A673 (cell line): ENCODE data around the gene SBK3. TPM values are rescaled to one million over a fixed set of nuclear protein-coding genes. Genes with fewer than 3 reads are reported as not detected.
A peak's percentile ranks its signal among the peaks of the same experiment; 100 is the strongest.

Source experiments
- BruUV-seq: library from RNA; stranded (reverse); fragments of 400-500 nt; replicated peaks from 2 replicates; lab custom pipeline; 2021; lab: Mats Ljungman, UMichigan
- CTCF ChIA-PET: fragments of 300-600 bp; sonication (Branson Sonifier 250); formaldehyde crosslinking; loops from one replicate; lab custom pipeline; 2022; ENCODE audit warnings: antibody characterized with exemption; lab: Charles Lee
- POLR2A ChIA-PET: fragments of 300-600 bp; sonication (Branson Sonifier 250); formaldehyde crosslinking; loops from one replicate; lab custom pipeline; 2022; ENCODE audit warnings: antibody characterized with exemption; ENCODE audit not compliant: low non-redundant PET; lab: Charles Lee
- DNase-seq: peaks from one replicate; pipeline ENCODE4 v3.0.0-alpha.2; 2015; ENCODE audit warnings: low spot score
- H3K27ac ChIP-seq: fragments of 200-600 bp; sonication (generic); 2 replicates; pipeline ENCODE4 v1.5.1; 2016; ENCODE audit warnings: mixed run types, low read depth, mild to moderate bottlenecking, mixed read lengths, antibody characterized with exemption, low read length; ENCODE audit not compliant: poor library complexity, severe bottlenecking
- H3K27me3 ChIP-seq: fragments of 200-600 bp; sonication (generic); replicated peaks from 2 replicates; pipeline ENCODE4 v1.6.1; 2017; ENCODE audit warnings: mixed run types, low read depth, mild to moderate bottlenecking, mixed read lengths, antibody characterized with exemption, low read length; ENCODE audit not compliant: insufficient read depth, poor library complexity
- H3K36me3 ChIP-seq: fragments of 200-600 bp; sonication (generic); 2 replicates; pipeline ENCODE4 v1.6.1; 2016; ENCODE audit warnings: mixed run types, mild to moderate bottlenecking, mixed read lengths, antibody characterized with exemption, low read length; ENCODE audit not compliant: insufficient read depth, poor library complexity, severe bottlenecking
- H3K4me1 ChIP-seq: fragments of 200-600 bp; sonication (generic); 2 replicates; pipeline ENCODE4 v1.6.1; 2017; ENCODE audit warnings: mixed run types, mild to moderate bottlenecking, mixed read lengths, antibody characterized with exemption, low read length; ENCODE audit not compliant: insufficient read depth, poor library complexity, severe bottlenecking
- H3K4me3 ChIP-seq: fragments of 200-600 bp; sonication (generic); 2 replicates; pipeline ENCODE4 v1.5.1; 2016; ENCODE audit warnings: low read depth, mixed run types, mild to moderate bottlenecking, mixed read lengths, low read length; ENCODE audit not compliant: poor library complexity, severe bottlenecking
- H3K9me3 ChIP-seq: fragments of 200-600 bp; sonication (generic); 2 replicates; pipeline ENCODE4 v1.6.1; 2016; ENCODE audit warnings: mixed run types, low read depth, mild to moderate bottlenecking, mixed read lengths, antibody characterized with exemption, low read length; ENCODE audit not compliant: poor library complexity, severe bottlenecking
- EZH2 ChIP-seq: fragments of 200-600 bp; sonication (generic); IDR thresholded peaks from 2 replicates; pipeline ENCODE4 v1.6.1; 2017; ENCODE audit warnings: borderline replicate concordance, low read depth, mild to moderate bottlenecking, mixed read lengths, antibody characterized with exemption, low read length; ENCODE audit not compliant: poor library complexity, severe bottlenecking
- intact Hi-C: fragments of 100-400 bp; cut with micrococcal nuclease; formaldehyde crosslinking; loops from one replicate; pipeline ENCODE4 v1.10.0; 2022; ENCODE audit not compliant: unreplicated experiment
- total RNA-seq: library from RNA; stranded (reverse); gene quantifications from 2 replicates; pipeline ENCODE4 v1.2.3, GENCODE V29; 2021
- TF ChIP-seq, protein P1 (sequence below): fragments of 300-800, 200-600 bp; sonication (generic); conservative IDR thresholded peaks from 2 replicates; pipeline ENCODE4 v1.5.1; 2017; ENCODE audit warnings: low read depth, mild to moderate bottlenecking, antibody characterized with exemption, low read length, moderate library complexity, mixed read lengths

SBK3 gene
- total RNA-seq, 1 experiment from 2014 or later: not detected

DNA sequence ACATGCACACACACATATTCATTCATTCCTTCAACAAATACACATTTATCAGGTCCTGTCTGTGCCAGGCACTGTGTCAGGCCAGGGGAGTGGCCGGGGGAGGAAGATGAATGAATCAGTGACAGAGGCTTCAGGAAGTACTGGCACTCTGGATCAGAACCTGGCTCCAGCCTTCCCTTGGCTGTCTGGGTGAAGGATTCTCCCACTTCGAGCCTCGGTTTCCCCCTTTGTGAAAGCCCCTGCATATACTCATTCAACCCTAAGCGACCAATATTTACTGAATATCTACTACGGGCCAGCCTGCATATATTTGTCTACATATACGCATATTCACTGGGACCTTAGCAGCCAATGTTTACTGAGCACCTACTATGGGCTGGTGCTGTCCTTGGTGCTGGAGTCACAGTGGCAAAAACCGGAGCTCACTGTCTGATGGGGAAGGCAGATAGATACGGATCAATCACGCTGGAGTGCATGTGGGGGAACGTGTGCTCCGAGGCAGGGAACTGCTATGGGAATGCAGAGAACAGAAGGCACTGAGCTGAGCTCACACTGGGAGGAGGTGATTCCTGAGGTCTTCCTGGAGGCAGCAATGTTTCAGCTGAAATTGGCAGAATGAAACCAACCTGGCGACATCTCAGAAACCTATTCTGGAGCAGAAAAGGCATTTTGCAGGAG lies 35.9 kb upstream of the SBK3 start:
- BruUV-seq: no TSS peak
- peaks cover 15% of the 10 kb centered on the region for H3K36me3 ChIP-seq
- H3K27ac ChIP-seq: peak overlapping the region; percentile 95
- ChIA-PET POLR2A (interaction anchor here (0.5 to 0.7 kb wide), 2 partner anchors 18 to 21 kb away, joined by 3 read pairs; partner anchors contain the start of gene FIZ1), CTCF (no interaction called here)
- intact Hi-C loops: no loop called here
- DNase-seq: no peak
- TF ChIP-seq, protein P1, sequence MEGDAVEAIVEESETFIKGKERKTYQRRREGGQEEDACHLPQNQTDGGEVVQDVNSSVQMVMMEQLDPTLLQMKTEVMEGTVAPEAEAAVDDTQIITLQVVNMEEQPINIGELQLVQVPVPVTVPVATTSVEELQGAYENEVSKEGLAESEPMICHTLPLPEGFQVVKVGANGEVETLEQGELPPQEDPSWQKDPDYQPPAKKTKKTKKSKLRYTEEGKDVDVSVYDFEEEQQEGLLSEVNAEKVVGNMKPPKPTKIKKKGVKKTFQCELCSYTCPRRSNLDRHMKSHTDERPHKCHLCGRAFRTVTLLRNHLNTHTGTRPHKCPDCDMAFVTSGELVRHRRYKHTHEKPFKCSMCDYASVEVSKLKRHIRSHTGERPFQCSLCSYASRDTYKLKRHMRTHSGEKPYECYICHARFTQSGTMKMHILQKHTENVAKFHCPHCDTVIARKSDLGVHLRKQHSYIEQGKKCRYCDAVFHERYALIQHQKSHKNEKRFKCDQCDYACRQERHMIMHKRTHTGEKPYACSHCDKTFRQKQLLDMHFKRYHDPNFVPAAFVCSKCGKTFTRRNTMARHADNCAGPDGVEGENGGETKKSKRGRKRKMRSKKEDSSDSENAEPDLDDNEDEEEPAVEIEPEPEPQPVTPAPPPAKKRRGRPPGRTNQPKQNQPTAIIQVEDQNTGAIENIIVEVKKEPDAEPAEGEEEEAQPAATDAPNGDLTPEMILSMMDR: no peak
- TF ChIP-seq EZH2: no peak
- H3K27me3 ChIP-seq: no peaks in the 10 kb centered on the region
- no peaks in the 10 kb centered on the region for H3K9me3 ChIP-seq
- H3K4me3 ChIP-seq: peak overlapping the region; percentile 98
- peaks cover 12% of the 10 kb centered on the region for H3K4me1 ChIP-seq

DNA sequence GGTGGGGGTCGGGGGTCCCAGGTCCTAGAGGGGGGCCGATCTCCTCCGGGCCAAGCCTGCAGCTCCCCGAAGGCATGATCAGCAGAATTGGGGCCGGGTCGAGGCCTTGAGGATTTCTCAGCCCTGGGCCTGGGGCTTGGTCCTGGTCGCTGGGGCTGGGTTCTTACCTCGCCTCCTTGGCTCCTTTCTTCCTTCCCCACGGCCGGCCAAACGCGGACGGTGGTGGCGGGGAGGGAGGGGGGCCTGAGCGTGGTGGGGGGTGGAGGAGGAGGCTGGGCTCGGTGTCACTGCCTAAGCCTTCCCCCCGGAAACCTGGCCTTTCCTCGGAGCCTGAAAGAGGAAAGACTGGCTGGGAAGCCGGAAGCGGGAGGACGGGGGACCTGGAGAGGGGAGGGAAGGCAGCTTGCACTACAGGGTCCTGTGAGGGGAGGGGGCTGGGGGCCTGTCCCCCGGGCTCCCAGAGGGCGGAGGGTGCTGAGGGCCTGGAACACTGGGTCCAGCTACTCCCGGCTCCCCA lies 35.3 kb upstream of the SBK3 start, which contains the start of gene ZNF579:
TSS of gene ZNF579 (minus strand) at position 221 of the 517 bp plus-strand sequence. CDS start 1,209 bp downstream, outside the sequence.
- H3K4me1 ChIP-seq: peaks cover 6% of the 10 kb centered on the region
- TF ChIP-seq, protein P1: no peak
- TF ChIP-seq EZH2: no peak
- DNase-seq: peak; percentile 94
- intact Hi-C loops: no loop called here
- peak within 1 kb of the TSS; percentile 95 for H3K27ac ChIP-seq
- BruUV-seq: no TSS peak
- peak within 1 kb of the TSS; percentile 98 for H3K4me3 ChIP-seq
- no peaks in the 10 kb centered on the region for H3K27me3 ChIP-seq
- CTCF ChIA-PET: interaction anchor here (0.7 to 0.9 kb wide), 2 partner anchors 26 to 75 kb away, joined by 3 read pairs; no protein-coding TSS in a partner anchor
- POLR2A ChIA-PET: interaction anchor here (0.5 to 0.7 kb wide), 2 partner anchors 18 to 20 kb away, joined by 3 to 4 read pairs; partner anchors contain the start of gene FIZ1
- H3K36me3 ChIP-seq: peaks cover 18% of the 10 kb centered on the region
- no peaks in the 10 kb centered on the region for H3K9me3 ChIP-seq

DNA sequence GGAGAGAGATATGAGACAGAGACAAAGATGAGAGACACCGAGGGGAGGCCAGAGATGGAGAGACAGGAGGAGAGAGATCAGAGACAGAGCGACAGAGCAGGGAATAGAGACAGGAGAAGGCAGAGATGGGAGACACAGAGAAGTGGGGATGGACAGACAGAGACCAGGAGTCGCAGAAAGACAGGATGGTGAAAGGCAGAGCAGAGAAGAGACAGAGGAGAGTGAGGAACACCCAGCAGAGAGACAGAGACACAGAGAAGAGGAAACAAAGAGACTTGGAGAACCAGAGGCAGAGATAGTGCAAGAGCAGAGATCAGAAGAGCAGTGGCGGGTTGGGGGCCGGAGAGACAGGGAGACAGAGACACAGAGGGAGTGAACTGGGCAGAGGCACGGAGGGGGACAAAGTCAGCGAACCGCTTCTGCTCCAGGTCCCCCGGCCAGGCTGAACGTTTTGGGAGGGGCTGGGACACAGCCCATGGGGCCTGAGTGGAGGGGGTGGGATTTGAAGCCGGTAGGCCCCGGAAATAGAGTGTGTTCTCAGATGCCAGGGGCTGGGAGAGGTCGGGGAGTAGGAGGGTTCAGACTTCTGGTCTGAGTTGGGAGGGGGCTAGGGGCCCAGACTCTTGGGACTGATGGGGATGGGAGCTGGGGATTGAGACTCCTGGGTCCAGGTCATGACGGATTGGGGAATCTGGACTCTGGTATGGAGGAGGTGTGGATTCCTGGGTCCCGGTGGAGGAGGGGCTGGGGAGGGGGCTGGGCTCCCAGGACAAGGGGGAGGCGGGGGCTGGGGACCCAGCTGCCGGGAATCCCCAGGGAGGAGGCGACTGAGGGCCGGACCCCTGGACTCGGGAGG lies 34.7 kb upstream of the SBK3 start:
- Histone ChIP-seq H3K27ac (peak overlapping the region; percentile 95), H3K27me3 (no peaks in the 10 kb centered on the region), H3K4me3 (peak overlapping the region; percentile 98), H3K9me3 (no peaks in the 10 kb centered on the region), H3K4me1 (no peaks in the 10 kb centered on the region), H3K36me3 (peaks cover 18% of the 10 kb centered on the region)
- intact Hi-C loops: no loop called here
- TF ChIP-seq EZH2: no peak
- TF ChIP-seq, protein P1: no peak
- CTCF ChIA-PET: interaction anchor here (0.7 to 0.9 kb wide), 2 partner anchors 26 to 76 kb away, joined by 3 read pairs; no protein-coding TSS in a partner anchor
- no TSS peak for BruUV-seq
- POLR2A ChIA-PET: interaction anchor here (0.5 kb wide), 1 partner anchor 19 kb away, joined by 4 read pairs; the partner anchor contains the start of gene FIZ1
- DNase-seq: no peak
